D721Med (cell line): ENCODE results near the gene PNMT.
A peak's percentile ranks its signal among the peaks of the same experiment; 100 is the strongest.

Experiments used
- DNase-seq: peaks from one replicate; pipeline ENCODE4 v3.0.0; 2011; ENCODE audit warnings: low spot score; ENCODE audit not compliant: insufficient read length
- FAIRE-seq: peaks from 2 replicates; lab custom pipeline; 2011; peaks lifted over from hg19 to GRCh38; lab: Jason Lieb, UNC
- TF ChIP-seq, protein P1 (sequence below): IDR thresholded peaks from 2 replicates; pipeline ENCODE4 v1.5.1; 2012; ENCODE audit warnings: mild to moderate bottlenecking, control low read depth; ENCODE audit not compliant: insufficient read depth; ENCODE audit errors: missing control alignments

PNMT gene

GRCh38 chr17:39623356-39623950, 44.8 kb upstream of the PNMT start:
- TF ChIP-seq, protein P1, sequence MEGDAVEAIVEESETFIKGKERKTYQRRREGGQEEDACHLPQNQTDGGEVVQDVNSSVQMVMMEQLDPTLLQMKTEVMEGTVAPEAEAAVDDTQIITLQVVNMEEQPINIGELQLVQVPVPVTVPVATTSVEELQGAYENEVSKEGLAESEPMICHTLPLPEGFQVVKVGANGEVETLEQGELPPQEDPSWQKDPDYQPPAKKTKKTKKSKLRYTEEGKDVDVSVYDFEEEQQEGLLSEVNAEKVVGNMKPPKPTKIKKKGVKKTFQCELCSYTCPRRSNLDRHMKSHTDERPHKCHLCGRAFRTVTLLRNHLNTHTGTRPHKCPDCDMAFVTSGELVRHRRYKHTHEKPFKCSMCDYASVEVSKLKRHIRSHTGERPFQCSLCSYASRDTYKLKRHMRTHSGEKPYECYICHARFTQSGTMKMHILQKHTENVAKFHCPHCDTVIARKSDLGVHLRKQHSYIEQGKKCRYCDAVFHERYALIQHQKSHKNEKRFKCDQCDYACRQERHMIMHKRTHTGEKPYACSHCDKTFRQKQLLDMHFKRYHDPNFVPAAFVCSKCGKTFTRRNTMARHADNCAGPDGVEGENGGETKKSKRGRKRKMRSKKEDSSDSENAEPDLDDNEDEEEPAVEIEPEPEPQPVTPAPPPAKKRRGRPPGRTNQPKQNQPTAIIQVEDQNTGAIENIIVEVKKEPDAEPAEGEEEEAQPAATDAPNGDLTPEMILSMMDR = peak; percentile 98
- DNase-seq (peak; percentile 74), FAIRE-seq (no peak)

DNA sequence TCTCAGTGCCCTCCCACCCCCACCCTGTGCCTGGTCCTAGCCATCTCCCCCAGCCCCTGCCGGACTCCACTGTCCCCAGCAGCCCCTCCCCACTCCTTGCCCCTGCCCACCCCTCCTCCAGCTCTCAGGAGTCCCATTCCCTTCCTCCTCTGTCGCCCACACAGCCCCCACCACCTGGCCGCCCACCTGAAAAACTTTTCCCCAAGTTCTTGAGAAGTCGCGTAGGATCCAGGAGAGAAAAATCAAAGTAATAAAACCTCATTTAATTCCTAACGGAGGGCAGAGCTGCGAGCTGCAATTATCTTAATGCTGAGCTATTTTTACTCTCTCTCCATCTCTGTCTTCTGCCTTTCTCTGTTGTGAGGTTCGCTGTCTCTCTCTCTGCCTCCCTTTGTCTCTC, 43.9 kb upstream of the PNMT start:
- FAIRE-seq (no peak), DNase-seq (no peak)
- TF ChIP-seq, protein P1 = no peak

DNA sequence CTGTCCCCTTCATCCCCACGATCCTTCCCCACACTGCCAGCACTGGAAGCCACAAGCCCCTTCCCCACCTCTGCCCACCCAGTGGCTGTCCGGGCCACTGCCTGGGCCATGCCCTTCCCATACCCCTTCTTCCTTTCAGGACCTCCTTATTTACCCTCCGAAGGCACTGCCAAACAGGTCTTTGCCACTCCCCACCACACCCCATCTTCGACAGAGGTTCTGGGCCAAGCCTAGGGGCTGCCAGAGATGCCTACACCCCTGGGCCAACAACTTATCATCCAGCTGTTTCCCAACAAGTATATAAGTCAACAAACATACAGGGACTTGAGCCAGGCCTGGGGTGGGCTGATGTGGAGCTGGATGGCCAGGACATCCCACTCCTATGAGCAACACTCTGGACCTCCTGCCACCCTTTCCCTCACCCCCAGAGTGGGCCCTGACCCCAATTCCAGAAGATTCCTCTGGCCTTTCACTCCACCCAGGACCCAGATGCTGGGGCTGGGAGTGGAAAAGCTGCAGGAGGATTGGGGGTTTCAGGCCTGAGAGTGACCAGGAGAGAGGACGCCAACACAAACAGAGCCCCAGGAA, 43.0 kb upstream of the PNMT start:
- FAIRE-seq = no peak
- no peak for DNase-seq
- TF ChIP-seq, protein P1 = no peak

GRCh38 chr17:39626171-39627046, 41.8 kb upstream of the PNMT start, which contains the start of gene PPP1R1B:
Gene PPP1R1B (plus strand): TSS chr17:39626952. CDS start chr17:39627393, 441 bp downstream.
- TF ChIP-seq, protein P1 = no peak
- FAIRE-seq (no peak), DNase-seq (no peak)

DNA sequence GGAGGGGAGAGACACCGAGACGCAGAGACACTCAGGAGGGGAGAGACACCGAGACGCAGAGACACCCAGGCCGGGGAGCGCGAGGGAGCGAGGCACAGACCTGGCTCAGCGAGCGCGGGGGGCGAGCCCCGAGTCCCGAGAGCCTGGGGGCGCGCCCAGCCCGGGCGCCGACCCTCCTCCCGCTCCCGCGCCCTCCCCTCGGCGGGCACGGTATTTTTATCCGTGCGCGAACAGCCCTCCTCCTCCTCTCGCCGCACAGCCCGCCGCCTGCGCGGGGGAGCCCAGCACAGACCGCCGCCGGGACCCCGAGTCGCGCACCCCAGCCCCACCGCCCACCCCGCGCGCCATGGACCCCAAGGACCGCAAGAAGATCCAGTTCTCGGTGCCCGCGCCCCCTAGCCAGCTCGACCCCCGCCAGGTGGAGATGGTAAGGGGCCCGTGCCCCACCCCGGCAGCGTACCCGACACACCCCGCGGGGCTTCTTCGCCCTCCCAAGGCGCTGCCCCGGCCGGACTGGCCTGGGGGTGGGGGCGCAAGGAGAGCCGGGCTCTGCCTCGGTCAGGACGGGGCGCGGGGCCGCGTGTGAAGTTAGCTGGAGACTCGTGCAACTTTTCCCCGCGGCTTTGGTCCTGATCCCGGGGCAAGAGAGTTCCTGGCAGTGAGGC, 41.1 kb upstream of the PNMT start:
- TF ChIP-seq, protein P1 = no peak
- DNase-seq (no peak), FAIRE-seq (no peak)

- TF ChIP-seq, protein P1 = no peak
- DNase-seq (no peak), FAIRE-seq (no peak)
These were observed 40.3 kb upstream of the PNMT start for GRCh38 chr17:39627712-39628516.
